Activated CD4-positive, alpha-beta T cell treated with anti-CD3 and anti-CD28 coated beads, Interleukin-2, amount 50 U/mL, for 1 hour (primary cell): Measurements from ENCODE around the gene CRYGD.
"Not testable (repeated sequence)": the region's sequence is repeated elsewhere in the genome, so short reads cannot be mapped to it uniquely, and the experiment has no call there.

Experiments used
- DNase-seq: peaks from one replicate; pipeline ENCODE4 v3.0.0-alpha.2; 2020

Gene CRYGD

DNA sequence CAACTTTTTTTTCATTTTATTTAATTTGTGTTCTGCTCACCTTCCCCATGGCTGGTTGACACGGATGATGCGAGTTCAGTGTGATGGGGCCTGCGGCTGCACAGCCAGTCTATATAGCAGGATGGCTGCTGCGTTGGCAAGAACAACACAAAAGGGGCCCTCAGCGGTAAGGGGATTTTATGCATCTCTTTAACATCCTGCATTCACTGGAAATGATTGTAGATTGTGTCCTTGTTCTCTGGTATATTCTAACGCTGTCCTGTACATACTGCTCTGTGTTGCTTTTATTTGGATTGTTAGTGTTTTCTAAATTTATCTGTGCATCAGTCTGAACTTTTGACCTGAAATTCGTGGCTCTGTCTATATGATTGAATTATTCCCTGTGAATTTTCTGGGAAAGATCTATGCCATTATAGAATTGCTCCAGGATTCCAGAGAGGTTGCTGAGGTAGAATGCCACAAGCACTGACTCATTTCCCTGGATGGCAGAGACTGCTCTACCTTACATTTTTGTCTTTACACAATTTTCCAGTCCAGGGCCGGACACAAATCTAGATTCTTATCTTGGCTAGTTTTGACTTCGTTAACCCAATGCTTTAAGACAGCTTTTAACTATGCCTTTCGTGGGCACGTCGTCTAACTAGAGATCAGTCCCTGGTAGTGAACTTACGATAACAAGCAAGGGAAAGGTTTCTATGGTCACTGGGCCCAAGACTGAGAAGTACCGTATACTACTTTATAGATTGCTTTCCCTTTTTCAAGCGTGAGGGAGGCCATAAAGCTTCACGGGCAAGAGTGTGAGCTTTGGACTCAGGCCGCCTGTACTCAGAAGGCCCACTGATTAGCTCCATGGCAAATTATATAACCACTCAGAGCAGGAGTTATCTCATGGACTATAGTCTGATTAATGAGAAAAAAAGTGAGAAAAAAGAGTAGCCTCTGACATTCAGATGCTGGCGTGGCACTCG, 5.7 kb upstream of the CRYGD start, which contains the start of gene CRYGC:
Gene CRYGC, minus strand, starts transcription at position 85 of the 968 bp plus-strand sequence. Its CDS starts 36 bp downstream, at position 49.
- no peak for DNase-seq

DNA sequence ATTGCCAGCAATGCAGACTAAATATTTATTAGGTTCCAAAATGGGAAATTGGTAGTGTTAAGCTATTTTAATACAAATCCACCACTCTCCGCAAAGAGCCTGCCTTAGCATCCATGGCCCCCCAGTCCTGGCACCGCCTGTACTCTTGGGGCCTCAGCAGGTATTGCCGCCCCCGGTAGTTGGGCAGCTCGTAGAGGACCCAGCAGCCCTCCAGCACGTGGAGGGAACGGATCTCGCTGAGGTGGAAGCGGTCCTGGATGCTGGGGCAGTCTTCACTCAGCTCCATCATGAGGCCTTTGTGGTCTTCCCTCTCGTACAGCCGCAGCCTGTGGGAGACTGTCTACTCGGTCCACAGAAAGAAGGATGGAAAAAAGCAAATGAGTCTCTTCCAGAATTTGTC, 3.8 kb upstream of the CRYGD start:
- no peak for DNase-seq

DNA sequence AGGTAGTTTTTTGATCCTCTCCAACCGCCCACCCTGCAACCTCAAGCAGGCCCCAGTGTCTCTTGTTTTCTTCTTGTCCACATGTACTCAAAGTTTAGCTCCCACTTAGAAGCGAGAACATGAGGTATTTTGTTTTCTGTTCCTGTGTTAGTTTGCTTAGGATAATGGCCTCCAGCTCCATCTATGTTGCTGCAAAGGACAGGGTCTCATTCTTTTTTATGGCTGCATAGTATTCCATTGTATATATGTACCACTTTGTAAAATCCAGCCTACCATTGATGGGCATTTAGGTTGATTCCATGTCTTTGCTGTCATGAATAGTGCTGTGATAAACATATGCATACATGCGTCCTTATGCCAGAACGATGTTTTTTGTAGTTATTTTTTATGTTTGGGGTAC, 2.8 kb upstream of the CRYGD start:
- DNase-seq, result no peak

DNA sequence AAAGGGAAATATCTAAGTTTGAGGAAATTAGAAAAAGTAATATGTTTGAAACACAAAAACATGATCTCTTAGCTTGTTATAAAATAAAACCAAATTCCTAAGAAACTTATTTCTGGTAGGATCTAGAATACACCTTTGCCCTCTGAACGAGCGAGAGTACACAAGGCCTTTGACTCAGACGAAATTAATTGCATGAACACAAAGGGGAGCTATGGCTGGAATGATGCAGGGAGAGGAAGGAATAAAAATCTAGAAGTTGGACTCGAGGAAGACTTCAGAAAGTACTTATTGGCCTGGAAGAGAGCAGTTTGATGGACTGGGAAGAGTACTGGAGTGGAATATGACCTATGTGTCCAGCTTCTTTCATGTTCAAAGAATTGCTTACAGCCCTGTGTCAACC, 927 bp upstream of the CRYGD start:
- no peak for DNase-seq

- no peak for DNase-seq
These were observed 2.1 kb downstream of the CRYGD start for GRCh38 chr2:208122248-208122647.

DNA sequence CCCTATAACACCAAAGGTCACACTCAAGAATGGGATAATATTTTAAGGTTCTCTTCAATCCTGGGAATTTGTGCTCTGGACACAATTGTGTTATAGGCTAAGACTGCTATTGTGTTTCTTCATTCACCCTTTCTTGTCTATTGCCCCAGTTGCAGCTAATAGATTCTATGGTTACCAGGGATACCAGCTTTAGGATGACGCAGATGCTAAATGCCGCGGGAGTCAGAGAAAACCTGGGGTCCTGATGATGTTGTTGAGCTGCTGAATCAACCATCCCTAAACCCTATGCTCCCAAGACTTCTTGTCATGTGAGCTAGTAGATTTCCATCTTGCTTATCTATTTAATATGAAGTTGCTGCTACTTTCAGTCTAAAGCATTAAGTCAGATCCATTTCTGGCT, 5.4 kb downstream of the CRYGD start:
- DNase-seq, result no peak

DNA sequence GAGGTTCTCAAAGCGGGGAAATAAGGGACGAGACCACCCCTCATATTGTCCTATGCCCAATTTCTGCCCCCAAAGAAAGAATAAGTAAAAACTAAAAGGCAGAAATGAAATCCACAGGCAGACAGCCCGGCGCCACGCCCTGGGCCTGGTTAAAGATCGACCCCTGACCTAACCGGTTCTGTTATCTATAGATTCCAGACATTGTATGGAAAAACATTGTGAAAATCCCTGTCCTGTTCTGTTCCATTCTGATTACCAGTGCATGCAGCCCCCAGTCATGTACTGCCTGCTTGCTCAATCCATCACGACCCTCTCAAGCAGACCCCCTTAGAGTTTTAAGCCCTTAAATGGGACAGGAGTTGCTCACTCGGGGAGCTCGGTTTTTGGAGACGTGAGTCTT, 6.9 kb downstream of the CRYGD start:
- not testable (repeated sequence) for DNase-seq

DNA sequence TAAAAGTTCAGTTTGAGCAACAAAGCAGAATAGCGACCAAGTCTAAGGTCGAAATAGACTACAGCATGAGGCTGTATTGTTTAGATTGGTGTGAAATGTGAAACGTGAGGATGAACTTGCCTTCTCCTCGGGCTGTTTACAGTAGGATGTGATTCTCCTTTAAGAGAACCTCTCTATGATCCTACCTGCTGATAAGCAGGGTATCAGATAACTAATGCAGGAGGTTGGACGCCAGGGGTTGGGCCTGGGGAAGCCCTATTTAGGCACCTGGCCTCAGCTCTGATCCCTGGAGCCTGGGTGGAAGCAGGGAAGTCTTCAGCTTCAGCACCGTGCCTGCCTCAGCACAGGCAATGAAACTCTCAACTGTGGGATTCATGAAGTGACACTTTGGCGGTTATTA, 11.4 kb downstream of the CRYGD start:
- no peak for DNase-seq

DNA sequence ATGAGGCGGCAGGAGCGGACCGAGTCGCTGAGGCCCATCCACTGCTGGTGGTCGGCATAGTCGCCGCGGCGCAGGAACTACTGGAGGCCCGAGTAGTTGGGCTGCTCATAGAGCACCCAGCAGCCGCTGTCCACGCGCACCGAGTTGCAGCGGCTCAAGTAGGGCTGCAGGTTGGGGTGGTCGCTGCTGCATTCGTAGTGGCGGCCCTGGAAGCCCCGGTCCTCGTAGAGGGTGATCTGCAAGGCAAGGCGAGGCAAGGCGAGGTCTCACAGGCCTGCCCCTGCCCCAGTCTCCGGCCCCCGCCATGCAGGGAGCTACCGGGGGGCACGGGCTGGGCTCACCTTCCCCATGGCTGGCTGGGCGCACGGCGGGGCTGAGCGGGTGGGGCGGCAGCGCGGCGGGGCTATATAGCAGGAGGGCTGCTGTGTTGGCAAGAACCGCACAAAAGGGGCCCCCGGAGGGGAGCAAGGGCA, 12.0 kb downstream of the CRYGD start:
- DNase-seq, result not testable (repeated sequence)

- DNase-seq, result no peak
These were observed 20.7 kb downstream of the CRYGD start for GRCh38 chr2:208103616-208104015.

- no peak for DNase-seq
These were observed 22.4 kb downstream of the CRYGD start for GRCh38 chr2:208101716-208102631.

- no peak for DNase-seq
These were observed 24.4 kb downstream of the CRYGD start for GRCh38 chr2:208099682-208100470.

DNA sequence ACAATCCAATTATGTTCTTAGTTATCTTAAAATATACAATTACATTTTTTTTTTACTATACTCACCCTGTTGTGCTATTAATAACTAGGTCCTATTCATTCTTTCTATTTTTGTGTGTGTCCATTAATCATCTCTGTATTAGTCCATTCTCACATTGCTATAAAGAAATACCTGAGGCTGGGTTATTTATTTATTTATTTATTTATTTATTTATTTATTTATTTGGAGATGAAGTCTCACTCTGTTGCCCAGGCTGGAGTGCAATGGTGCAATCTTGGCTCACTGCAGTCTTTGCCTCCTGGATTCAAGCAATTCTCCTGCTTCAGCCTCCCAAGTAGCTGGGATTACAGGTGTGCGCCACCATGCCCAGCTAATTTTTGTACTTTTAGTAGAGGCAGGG, 25.6 kb downstream of the CRYGD start:
- not testable (repeated sequence) for DNase-seq

DNA sequence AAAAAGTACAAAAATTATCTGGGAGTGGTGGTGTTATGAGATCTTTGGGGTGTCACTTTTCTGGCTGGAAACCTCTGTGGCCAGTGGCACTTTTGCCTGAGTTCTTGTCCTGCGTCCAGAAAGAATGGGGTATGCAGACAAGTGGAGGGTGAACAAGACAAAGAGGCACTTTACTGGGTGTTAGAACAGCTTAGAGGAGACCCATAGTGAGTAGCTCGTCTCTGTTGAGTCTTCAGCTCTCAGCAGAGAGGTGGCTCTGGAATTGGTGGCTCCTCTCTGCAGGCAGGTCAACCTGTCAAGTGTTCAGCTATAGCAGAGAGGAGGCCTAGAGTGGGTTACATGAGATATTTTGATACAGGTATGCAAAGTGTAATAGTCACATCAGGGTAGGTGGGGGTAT, 26.1 kb downstream of the CRYGD start:
- no peak for DNase-seq

DNA sequence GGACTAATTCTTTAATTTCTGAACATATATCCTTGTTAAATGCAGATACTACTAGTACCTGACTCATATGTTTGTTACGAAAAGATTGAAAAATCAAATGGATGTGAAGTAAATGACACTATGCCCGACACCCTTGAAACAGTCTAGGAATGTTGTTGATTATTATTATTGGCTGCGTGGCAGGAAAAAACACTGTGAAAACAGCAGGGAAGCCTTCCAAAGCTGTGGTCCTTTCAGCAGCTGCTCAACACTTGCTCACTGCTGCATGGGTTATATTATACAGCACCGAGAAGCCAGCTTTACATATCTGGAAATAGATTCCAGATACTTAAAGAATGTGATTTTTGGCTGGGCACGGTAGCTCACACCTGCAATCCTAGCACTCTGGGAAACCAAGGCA, 26.5 kb downstream of the CRYGD start:
- DNase-seq, result no peak

DNA sequence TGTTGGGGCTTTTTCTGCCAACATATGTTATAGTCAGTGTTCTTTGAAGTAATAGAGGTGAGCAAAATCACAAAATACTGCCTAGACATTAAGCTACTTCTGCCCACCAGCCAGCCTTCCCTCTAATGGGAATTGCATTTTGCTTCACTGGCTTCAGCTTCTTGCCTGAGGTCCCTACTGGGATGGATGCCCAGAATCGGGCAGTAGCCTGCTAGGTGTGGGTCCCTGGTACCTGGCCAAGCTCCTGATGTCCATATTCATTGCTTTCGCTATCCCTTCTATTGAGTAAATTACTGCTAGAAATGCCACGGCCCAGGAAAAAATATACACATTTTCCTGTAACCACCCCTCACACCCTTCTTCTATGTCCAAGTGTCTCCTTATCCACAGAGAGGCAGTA, 27.0 kb downstream of the CRYGD start:
- DNase-seq, result no peak

DNA sequence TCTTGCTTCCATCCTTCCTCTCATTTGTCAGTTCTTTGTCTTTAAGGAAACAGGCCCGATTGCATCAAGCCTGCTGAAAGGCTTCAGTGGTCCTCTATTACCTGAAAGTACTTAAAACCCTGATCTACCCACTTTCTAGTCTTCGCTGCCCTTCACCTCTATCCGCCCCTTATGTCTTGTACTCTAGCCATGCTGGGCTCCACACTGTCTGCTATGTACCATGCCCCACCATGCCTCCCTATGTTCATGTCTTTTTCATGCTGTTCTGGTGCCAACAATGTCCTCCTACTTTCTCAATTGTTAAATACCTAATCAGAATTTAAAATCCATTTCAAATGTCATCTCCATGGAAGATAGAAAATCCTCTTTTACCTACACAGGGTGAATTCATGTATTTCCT, 28.2 kb downstream of the CRYGD start:
- DNase-seq, result no peak

DNA sequence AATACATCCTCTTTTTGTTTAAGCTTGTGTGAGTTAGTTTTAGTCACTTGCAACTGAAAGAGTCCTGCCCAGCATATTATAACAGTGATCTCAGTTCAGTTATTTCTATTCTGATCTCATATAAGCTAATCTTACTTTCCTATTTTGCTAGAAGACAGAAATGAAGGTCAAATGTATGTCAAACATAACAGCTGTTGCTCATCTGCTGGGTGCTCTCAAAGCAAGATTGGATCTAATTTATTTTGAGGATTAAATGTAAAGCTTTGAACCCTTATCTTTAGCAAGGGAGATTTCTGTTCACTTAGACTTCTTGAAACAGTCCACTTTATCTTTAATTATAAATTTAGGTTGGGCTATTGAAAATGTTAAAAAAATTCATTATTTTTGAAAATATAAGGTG, 31.2 kb downstream of the CRYGD start:
- no peak for DNase-seq

DNA sequence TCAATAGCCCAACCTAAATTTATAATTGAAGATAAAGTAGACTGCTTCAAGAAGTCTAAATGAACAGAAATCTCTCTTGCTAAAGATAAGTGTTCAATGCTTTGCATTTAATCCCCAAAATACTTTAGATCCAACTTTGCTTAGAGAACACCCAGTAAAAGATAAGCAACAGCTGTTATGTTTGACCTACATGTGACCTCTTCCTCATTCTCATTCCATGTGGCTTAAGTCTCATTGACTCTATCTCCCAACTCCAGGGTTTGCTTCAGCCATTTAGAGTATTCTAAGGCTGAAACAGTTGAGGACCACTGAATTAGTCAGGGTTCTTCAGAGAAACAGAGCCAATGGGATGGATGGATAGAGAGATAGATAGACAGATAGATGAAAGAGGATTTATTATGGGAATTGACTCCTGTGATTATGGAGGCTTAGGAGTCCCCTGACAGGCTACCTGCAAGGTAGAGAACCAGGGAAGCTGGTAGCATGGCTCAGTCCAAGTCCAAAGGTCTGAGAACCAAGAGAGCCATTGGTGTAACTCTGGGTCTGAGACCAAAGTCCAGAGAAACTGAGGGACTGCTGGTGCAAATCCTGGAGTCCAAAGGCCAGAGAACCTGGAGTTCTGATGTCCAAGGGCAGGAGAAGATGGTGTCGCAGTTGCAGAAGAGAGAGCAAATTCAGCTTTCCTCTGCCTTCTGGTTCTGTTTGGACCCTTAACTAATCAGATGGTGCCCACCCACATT, 32.1 kb downstream of the CRYGD start:
- no peak for DNase-seq

DNA sequence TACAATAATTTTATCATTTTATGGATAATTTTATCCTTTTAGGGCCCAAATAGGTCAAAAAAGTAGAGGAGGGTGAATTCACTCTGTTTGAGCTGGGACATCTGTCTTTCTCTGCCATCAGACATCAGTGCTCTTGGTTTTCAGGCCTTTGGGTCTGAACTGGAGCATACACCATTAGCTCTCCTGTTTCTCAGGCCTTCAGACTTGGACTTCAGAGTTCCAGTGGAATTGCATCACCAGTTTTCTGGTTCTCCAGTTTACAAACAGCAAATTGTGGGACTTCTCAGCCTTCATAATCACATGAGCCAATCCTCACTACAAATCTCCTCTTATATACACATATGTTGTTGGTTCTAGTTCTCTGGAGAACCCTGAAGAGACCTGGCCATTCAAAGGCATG, 33.9 kb downstream of the CRYGD start:
- DNase-seq, result no peak

GRCh38 chr2:208086029-208086428, 38.3 kb downstream of the CRYGD start:
- no peak for DNase-seq

DNA sequence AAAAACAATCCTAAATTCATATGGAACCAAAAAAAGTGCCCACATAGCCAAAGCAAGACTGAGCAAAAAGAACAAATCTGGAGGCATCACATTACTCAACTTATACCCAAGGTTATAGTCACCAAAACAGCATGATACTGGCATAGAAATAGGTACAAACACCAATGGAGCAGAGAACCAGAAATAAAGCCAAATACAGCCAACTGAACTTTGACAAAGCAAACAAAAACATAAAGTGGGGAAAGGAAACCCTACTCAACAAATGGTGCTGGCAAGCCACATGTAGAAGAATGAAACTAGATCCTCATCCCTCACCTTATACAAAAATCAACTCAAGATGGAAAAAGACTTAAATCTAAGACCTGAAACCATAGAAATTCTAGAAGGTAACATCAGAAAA, 40.5 kb downstream of the CRYGD start:
- DNase-seq, result no peak
